SK-N-DZ (cell line): Measurements from ENCODE around the gene CHCHD1.
"Not testable (repeated sequence)": the region's sequence is repeated elsewhere in the genome, so short reads cannot be mapped to it uniquely, and the experiment has no call there.

ENCODE experiments used
- DNase-seq: peaks from one replicate; pipeline ENCODE4 v3.0.0-alpha.2; 2015; ENCODE audit warnings: low spot score

Gene CHCHD1

DNA sequence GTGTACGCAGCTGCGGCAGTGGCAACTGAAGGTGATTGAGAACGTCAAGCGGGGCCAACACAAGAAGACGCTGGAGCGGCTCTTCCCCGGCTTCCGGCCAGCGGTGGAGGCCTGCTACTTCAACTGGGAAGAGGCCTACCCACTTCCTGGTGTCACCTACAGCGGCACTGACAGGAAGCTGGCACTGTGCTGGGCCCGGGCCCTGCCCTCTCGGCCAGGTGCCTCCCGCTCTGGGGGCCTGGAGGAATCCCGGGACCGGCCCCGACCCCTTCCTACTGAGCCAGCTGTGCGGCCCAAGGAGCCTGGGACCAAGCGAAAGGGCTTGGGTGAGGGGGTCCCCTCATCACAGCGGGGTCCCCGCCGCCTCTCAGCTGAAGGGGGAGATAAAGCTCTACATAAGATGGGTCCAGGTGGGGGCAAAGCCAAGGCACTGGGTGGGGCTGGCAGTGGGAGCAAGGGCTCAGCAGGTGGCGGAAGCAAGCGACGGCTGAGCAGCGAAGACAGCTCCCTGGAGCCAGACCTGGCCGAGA is 10.1 kb downstream of the CHCHD1 start:
- no peak for DNase-seq

DNA sequence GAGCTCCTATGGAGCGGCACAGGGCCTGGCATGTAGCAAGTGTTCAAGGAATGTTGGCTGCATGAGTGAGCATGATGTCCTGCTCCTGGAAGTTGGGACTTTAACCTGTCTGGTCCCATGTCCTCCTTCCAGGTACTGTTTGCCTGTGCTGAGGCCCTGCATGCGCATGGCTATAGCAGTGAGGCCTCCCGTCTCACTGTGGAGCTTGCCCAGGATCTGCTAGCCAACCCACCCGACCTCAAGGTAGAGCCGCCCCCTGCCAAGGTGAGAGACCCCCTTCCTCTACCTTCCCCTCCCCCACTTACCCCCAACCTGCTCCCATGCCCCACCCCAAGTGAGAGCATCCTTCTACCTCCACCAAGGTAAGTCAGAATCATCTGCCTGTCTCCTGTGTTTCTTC is 11.6 kb downstream of the CHCHD1 start:
- no peak for DNase-seq

DNA sequence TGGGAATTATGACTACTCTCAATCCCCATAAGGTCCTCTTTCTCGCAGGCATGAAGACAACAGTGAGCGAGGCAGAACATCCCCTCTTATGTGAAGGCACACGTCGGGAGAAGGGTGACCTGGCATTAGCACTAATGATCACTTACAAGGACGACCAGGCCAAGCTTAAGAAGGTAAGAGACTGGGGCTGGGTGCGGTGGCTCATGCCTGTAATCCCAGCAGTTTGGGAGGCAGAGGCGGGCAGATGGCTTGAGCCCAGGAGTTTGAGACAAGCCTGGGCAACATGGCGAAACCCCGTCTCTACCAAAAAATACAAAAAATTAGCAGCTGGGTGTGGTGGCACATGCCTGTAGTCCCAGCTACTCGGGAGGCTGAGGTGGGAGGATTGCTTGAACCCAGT is 13.6 kb downstream of the CHCHD1 start:
- not testable (repeated sequence) for DNase-seq

DNA sequence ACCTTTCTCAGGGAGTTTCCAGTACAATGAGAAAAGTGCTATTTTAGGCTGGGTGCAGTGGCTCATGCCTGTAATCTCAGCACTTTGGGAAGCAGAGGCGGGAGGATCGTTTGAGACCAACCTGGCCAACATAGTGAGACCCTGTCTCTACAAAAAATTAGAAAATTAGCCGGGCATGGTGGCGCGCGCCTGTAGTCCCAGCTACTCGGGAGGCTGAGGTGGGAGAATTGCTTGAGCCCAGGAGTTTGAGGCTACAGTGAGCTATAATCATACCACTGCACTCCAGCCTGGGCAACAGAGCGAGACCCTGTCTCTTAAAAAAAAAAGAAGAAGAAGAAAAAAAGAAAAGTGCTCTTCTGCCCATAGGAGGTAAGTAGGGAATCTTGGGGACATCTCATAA is 14.2 kb downstream of the CHCHD1 start:
- DNase-seq: not testable (repeated sequence)

DNA sequence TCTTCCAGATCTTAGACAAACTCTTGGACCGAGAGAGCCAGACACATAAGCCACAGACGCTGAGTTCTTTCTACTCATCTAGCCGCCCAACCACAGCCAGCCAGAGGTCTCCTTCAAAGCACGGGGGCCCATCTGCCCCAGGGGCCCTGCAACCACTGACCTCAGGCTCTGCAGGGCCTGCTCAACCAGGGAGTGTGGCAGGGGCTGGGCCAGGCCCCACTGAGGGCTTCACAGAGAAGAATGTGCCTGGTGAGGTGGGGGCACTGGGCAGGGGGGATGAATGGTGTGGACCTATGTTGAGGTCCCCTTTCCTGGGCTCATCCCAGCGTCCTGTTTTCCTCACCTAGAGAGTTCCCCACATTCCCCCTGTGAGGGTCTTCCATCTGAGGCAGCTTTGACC is 14.9 kb downstream of the CHCHD1 start:
- DNase-seq: no peak

DNA sequence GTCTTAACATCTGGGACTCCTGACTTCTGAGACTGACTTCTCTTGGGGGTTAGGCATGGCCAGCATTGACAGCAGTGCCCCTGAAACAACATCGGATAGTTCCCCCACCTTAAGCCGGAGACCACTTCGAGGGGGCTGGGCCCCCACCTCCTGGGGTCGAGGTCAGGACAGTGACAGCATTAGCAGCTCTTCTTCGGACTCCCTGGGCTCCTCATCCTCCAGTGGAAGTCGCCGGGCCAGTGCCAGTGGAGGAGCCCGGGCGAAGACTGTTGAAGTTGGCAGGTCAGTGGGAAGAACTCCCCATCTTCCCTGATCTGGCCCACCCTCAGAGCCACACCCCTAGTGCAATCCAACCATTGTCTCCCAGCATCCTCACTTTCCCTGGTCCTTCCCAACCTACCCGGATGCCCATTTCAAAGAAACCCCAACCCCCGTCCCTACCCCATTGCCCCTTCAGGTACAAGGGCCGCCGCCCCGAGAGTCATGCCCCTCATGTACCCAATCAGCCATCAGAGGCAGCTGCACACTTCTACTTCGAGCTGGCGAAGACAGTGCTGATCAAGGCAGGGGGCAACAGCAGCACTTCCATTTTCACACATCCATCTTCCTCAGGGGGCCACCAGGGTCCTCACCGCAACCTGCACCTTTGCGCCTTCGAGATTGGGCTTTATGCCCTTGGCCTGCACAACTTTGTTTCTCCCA is 15.6 kb downstream of the CHCHD1 start:
- no peak for DNase-seq

DNA sequence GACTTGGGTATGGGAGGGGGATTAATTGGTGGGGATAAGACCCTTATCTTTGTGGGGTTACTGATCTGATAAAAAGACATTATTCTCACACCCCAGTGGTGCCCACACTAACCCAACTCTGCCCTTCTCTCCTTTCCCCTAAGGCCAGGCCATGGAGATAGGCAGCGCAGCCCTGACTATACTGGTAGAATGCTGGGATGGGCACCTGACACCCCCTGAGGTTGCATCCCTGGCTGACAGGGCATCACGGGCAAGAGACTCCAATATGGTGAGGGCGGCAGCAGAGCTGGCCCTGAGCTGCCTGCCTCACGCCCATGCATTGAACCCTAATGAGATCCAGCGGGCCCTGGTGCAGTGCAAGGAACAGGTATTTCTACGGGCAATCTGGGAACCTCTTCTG is 16.2 kb downstream of the CHCHD1 start:
- DNase-seq: no peak

DNA sequence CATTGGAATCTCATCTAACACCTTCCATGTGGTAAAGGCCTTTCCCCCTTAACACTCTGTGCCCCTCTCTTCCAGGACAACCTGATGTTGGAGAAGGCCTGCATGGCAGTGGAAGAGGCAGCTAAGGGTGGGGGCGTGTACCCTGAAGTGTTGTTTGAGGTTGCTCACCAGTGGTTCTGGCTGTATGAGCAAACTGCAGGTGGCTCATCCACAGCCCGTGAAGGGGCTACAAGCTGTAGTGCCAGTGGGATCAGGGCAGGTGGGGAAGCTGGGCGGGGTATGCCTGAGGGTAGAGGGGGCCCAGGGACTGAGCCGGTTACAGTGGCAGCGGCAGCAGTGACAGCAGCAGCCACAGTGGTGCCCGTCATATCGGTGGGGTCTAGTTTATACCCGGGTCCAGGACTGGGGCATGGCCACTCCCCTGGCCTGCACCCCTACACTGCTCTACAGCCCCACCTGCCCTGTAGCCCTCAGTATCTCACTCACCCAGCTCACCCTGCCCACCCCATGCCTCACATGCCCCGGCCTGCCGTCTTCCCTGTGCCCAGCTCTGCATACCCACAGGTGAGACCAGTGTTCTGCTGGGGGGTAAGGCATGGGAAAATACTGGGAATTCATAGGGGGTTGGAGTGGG is 17.2 kb downstream of the CHCHD1 start:
- no peak for DNase-seq

DNA sequence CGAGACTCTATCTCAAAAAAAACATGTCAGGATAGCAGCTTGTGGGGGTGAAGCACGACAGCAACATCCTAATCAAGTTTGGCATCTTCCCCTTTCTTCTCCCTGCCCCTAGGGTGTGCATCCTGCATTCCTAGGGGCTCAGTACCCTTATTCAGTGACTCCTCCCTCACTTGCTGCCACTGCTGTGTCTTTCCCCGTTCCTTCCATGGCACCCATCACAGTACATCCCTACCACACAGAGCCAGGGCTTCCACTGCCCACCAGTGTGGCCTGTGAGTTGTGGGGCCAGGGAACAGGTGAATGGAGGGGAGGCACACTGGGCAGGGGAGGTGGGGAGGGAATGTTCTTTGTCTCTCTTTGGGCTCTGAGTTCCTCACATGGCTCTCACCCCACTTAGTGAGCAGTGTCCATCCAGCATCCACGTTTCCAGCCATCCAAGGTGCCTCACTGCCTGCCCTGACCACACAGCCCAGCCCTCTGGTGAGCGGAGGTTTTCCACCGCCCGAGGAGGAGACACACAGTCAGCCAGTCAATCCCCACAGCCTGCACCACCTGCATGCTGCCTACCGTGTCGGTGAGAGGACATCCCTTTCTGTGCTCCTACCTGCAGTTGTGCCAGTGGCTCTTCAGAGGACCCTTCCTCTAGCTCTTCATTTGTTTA is 18.2 kb downstream of the CHCHD1 start:
- no peak for DNase-seq

DNA sequence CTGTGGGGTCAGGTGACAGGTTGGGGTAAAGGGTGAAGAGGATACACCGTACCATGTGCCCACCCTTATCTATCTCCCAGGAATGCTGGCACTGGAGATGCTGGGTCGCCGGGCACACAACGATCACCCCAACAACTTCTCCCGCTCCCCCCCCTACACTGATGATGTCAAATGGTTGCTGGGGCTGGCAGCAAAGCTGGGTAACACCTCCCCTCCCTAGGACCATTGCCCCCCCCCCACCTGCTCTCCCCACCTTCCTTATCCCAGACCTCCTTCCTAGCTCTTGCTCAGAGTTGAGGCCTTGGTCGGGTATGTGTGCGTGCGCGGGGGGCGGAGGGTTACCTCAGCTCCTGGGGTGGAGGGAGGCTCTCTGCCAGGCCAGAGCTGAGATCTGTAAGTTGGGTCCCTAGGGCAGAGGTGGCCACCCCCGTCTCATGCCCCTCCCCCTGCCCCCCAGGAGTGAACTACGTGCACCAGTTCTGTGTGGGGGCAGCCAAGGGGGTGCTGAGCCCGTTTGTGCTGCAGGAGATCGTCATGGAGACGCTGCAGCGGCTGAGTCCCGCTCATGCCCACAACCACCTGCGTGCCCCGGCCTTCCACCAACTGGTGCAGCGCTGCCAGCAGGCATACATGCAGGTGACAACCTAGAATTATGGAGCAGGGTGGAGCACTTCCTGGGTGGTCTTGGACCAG is 18.9 kb downstream of the CHCHD1 start:
- no peak for DNase-seq

DNA sequence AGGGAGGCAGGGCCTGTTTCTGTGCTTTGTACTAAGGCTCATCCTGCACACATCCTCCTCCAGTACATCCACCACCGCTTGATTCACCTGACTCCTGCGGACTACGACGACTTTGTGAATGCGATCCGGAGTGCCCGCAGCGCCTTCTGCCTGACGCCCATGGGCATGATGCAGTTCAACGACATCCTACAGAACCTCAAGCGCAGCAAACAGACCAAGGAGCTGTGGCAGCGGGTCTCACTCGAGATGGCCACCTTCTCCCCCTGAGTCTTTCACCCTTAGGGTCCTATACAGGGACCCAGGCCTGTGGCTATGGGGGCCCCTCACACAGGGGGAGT is 19.4 kb downstream of the CHCHD1 start:
- no peak for DNase-seq

DNA sequence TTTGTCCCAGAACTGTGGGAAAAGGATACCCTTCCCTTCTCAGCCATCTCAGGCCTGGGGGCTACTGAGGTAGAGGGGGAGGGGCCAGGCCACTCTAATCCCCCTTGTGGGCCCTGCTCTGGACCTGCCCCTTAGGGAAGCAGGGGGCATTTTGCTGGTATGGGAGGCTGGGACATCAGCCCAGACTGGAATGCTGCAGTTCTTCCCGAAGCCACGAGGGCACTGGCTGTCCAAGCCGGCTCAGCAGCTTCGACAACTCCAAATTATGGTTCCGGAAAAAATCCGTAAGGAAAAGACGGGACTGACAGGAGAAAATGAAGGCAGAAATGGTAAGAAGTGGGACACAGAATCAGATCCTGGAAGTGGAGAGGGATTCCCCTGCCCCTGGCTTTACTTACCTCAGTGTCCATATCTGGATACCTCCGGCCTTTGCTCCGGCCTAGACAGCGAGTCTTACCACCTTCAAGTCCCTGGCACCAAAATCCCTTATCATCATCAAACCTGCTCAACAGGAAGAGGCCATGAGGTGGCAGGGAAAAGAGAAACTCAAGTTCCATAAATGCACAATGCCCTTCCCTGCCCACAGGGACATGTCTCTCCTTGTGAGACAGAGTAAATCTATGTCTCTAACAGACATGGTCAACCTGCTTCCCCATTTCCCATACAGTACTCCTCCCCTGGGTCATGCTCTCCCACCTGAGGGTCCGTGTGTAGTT is 20.6 kb downstream of the CHCHD1 start:
- no peak for DNase-seq

DNA sequence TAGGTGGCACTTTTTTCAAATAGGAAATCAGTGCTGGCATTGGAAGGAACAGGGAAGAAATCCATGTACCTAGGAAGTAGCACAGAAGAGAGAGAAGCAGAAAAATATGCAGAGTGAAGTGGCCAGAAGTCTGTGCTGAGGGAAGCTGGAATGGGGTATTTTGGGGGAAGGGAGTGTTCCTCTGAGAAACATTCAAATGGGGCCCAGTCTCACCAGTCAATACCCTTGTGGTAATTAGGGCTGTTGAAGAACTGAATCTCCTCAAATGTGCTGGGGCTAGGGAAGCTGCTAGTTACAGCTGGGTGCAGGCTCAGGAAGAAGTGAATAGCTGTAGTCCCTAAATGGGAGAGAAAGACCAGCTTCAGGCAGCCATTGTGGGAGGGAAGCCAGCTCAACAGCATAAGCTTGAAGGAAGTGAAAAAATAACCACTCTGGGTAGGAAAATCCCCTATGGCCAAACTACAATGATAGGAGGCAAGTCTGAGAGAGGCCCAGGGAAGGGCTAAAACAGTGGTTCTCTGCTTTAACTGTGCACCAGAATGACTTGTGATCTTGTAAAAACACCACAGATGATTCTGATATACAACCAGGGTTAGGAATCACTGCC is 21.9 kb downstream of the CHCHD1 start:
- DNase-seq: no peak

DNA sequence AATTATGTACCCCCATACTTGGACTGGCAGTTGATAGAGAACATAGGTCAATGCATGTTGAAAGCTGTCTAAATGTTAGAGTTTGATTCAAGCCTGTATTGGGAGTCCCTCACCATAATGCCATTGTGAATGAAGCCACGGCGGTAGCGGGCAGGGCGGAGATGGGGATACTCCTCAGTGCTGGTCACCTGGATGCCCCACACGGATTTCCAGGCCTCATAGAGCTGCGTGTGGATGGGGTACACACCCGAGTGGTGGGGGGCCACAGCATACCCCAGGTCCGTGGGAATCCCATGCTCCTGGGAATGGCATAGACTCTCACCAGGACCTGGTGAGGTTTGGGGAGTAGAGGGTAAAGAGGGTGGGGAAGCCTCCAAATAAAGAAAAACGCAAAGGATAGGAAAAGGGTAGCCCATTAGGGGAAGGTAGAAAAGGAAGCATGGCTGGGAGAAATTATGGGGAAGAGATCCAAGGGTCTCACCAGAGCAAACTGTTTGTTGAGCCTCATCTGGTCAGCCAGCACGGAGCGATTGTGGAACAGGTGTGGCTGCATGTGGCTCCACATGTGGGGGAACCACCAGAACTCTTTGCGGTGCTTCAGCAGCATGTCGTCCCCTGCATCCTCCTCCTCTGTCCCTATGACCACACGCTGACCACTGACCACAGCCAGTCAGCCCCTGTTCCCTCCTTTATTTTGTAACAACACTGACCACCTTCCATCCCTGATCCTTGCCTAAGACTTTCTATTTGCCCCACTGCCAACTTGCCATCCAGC is 24.5 kb downstream of the CHCHD1 start:
- DNase-seq: no peak

DNA sequence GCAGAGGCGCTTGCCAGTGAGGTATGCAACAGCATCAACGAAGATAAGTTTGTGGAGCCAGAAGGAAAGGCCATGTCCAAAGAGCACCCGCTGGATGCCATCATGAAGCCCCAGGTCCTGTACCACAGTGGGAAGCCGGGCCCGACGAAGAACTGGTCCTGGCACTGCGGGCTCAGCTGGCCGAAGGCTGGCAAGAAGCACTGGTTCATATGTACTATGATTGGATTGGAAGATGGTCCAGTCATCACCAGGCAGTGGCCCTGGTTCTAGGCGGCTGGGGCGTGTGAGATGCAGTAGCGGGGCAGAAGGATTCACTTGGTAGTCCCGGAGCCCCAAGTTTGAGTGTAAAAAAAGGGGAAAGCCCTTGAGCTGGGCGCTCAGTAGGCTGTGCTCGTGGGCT is 25.6 kb downstream of the CHCHD1 start:
- DNase-seq: no peak

DNA sequence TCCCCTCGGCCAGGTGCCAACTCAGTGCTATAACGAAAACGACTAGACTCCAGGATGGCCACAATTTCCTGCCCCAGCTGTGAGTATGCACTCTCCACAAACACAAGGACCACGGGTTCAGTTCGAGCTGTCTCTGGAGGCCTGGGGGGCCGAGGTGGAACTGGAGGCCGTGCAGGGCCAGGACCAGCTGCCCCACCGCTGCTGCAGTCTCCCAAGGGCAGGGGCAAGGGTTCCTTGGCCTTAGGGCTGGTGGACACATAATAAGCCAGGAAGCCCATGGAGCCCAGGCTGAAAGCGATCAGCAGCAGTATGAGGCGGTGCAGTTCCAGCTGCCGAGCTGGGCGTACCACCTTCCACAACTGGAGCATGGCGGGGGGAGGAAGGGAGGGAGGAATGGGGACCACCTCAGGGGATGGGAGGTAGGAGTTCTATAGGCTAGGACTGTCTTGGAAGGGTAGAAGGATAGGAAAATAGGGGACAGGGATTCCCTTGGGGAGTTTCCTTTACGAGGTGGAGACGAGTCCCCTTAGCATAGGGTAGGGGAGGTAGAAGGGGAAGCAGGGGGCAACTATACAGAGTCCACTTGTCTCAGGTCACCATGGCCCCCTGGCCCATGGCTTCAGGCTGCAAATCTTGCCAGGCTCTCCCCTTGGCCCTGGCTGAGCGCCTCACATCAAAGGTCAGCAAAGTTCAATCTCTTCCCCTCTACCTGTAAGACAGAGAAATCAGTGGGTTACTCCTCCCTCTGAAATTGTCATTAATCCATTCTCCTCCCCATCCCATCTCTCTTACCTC is 26.4 kb downstream of the CHCHD1 start:
- DNase-seq: no peak

DNA sequence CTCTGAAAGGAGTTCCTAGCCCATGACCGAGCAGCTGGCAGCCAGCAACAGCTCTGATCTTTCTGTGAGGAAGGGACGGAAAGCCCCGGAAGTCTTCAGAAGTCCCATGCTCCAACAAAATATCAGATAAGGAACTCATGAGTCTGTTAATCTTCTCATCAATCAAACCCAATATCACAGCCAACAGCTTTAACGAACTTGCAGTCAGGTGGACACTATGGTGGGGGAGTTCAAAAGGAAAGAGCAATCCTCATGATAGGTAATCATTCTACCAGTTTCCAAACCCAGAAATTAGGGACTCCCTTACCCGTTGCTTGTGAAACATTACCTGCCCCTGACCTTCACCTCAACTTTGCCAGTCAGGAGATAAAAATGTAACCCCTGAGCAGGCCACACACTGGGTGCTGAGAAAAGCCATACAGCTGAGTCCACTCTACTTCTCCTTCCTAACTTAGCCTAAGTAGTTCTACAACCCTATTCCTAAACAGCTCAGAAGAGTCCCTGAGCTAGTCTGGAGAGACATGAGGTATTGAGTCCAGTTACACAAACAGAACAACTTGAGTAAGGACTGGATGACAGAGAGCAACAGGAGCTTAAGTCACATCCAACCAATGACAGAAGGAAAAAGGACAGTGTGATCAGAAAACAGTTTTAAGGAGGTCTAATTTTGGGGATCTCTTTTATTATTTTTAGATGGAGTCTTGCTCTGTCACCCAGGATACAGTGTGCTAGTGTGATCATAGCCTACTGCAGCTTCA is 27.4 kb downstream of the CHCHD1 start:
- no peak for DNase-seq

DNA sequence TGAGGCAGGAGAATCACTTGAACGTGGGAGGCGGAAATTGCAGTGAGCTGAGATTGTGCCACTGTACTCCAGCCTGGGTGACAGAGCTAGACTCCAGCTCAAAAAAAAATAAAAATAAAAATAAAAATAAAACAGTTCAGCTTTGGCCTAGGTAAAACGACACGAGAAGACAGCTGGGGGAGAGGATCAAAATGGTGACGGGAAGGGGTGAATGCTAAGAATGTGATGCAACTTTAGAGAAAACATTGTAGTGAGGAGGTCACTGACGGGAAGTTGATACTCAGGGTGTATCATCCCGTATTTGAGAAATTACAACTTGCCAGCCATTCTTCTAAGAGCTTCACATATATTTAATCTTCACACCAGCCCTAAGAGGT is 28.5 kb downstream of the CHCHD1 start:
- no peak for DNase-seq
